ENCODE measurements around the gene TINAGL1. TPM values are rescaled to one million over a fixed set of nuclear protein-coding genes. Genes with fewer than 3 reads are reported as not detected.

Gene TINAGL1
- total RNA-seq, 2 donors from 2014 or later: 116 to 130 TPM

DNA sequence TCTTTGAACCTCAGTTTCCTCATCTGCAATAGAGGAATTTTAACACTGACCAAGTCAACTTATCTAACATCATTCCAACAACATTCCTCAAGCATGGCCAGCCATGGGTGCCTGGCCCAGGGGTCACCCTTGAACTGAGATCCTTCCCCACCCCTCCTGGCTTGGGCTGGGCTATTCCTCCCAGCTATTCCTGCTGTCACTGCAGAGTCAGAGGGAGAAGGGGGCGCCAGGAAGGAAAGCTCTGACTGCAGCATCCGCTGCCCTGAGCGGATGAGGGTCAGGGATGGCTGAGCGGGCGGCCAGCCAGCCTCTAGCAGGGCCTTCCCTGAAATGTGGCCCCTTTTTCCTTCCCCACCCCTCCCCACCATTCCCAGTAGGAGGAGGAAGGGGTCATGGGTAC, 3.1 kb downstream of the TINAGL1 start:
- Histone ChIP-seq H3K27me3 (no peaks in the 10 kb centered on the region), H3K27ac (peak overlapping the region; percentile 5), H3K36me3 (no peaks in the 10 kb centered on the region), H3K4me3 (no peak overlapping the region), H3K9me3 (no peaks in the 10 kb centered on the region), H3K9ac (ENCODE audit: low read depth in 2 of 2, low read length in 2 of 2) (peak overlapping the region; percentile 27 to 68), H3K4me1 (peaks cover 9% of the 10 kb centered on the region)
- no peak for TF ChIP-seq CTCF (IDR thresholded peaks at IDR 0.05)
- intact Hi-C loops (cut with DNase I): no loop called here
- DNase-seq: no peak

DNA sequence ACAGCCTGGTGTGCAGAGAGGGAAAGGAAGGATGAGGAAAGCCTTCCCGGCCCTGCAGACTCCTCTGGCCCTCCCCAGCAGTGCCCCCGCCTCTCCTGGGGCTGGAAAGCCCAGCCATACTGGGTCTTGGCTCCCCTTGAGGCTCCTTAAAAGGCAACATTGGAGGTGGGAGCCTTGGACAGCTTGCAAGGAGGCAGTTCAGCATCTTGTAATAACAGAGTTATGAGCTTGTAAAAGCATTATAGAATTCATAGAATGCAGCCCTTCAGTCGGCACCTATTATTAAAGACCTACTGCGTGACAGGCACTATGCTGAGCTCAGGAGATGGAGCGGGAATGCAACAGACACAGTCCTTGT, 4.2 kb downstream of the TINAGL1 start:
- Histone ChIP-seq H3K27ac (peak overlapping the region; percentile 37), H3K4me1 (peaks cover 9% of the 10 kb centered on the region), H3K4me3 (no peak overlapping the region), H3K36me3 (peaks cover 2% of the 10 kb centered on the region), H3K9me3 (no peaks in the 10 kb centered on the region), H3K9ac (ENCODE audit: low read depth in 2 of 2, low read length in 2 of 2) (peak overlapping the region in 1 of 2 donors; percentile 68), H3K27me3 (no peaks in the 10 kb centered on the region)
- intact Hi-C loops (cut with DNase I): no loop called here
- no peak for DNase-seq
- TF ChIP-seq CTCF (IDR thresholded peaks at IDR 0.05): no peak

DNA sequence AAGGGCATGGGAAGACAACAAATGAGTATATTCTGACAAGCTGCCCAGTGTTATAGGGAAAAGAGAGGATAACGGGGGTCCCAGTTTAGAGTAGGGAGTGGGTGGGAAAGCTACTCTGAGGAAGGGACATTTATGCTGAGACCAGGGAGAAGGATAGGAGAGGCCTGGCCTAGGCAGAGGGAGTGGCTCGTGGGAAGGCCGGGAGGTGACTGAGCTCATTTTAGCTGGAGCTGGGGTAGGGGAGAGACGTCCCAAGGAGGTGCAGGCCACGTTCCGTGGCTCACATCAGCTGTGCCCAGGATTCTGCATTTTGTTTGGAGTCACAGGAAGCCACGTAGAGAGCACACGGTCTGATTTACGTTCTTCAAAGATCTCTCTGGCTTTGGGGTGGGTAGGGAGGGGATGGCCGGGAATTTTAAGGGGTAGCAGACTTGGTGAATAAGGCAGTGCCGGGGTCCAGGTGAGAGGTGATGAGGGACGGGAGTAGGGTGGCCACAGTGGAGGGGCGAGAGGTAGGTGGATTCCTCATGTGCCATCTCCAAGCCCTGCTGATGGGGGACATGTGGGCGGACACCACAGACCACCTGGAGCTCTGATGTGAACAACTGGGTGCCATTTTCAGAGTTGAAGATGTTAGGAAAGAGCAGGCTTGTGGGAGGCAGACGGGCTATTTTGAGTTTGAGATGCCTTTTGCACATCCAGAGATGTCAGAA, 4.7 kb downstream of the TINAGL1 start:
- Histone ChIP-seq H3K4me3 (no peak overlapping the region), H3K27ac (peak overlapping the region; percentile 37), H3K36me3 (peaks cover 4% of the 10 kb centered on the region), H3K4me1 (peaks cover 9% of the 10 kb centered on the region), H3K27me3 (no peaks in the 10 kb centered on the region), H3K9ac (ENCODE audit: low read depth in 2 of 2, low read length in 2 of 2) (peak overlapping the region in 1 of 2 donors; percentile 68), H3K9me3 (no peaks in the 10 kb centered on the region)
- intact Hi-C loops (cut with DNase I): no loop called here
- no peak for DNase-seq
- TF ChIP-seq CTCF (IDR thresholded peaks at IDR 0.05): no peak

DNA sequence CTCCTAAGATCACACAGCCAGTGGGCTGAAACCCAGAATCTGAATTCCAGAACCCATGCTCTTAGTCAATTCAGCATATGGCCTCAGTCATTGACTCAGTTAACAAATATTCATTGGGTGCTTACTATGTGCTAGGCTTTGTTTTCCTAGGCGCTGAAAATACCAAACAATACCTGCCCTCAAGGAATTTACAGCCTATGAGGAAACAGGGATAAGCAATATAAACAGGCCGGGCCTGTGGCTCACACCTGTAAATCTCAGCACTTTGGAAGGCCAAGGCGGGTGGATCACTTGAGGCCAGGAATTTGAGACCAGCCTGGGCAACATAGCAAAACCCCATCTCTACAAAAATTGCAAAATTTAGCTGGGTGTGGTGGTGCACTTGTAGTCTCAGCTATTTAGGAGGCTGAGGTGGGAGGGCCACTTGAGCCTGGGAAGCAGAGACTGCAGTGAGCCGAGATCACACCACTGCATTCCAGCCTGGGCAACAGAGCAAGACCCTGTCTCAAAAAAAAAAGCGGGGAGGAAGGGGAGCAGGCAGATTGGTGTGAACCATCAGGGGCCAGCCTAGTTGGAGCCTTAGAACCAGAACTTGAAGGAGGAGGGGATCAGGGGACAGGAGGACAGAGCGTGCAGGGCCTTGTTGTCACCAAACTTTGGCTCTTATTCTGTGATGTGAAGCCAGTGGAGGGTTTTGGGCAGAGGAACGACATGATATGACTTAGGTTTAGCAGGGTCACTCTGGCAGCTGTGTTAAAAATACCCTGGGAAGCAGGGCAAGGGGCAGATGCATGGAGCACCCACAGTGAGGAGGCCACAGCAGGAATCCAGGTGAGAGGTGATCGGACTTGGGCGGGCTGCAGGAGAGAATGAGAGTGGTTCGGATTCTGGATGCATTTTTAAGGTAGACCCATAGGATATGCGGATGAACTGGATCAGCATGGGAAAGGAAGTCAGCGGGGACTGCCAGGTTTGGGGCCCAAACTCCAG, 5.8 kb downstream of the TINAGL1 start:
- intact Hi-C loops (cut with DNase I): no loop called here
- TF ChIP-seq CTCF (IDR thresholded peaks at IDR 0.05): no peak
- Histone ChIP-seq H3K9ac (ENCODE audit: low read depth in 2 of 2, low read length in 2 of 2) (peak overlapping the region in 1 of 2 donors; percentile 31), H3K9me3 (no peaks in the 10 kb centered on the region), H3K36me3 (peaks cover 4% of the 10 kb centered on the region), H3K27me3 (no peaks in the 10 kb centered on the region), H3K27ac (peak overlapping the region; percentile 31), H3K4me3 (no peak overlapping the region), H3K4me1 (peaks cover 9% of the 10 kb centered on the region)
- DNase-seq: no peak

DNA sequence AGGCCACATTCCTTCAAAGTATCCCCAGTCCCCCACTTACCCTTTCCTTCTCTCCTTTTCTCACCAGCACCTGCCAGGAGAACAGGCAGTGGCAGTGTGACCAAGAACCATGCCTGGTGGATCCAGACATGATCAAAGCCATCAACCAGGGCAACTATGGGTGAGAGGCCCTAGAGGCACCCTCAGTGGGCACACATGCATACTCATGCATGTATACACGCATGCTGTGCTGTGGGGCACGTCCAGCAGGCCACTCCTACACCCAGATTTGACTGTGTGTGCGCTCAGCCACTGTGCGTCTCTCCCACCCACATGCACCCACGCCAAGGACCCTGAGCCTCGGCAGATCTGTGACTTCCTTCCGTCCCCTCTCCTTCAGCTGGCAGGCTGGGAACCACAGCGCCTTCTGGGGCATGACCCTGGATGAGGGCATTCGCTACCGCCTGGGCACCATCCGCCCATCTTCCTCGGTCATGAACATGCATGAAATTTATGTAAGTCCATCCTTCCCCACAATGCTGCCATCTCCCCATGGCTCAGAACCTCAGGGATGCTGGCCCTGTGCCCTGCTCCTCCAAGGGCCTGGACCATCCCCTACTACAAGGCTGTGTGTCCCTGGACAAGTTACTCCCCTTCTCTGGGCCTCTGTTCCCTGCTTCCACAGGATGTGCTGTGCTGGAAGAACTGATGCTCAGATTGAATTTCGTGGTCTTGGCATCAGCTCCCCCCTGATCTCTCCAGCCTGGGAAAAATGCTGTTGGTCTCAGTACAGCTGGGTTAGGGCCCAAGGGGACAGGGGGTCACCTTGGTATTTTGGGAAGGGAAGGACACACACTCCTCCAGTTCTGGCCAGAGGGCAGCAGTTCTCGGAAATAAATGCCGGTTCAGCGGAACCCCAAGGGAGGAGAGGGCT, 7.0 kb downstream of the TINAGL1 start:
- Histone ChIP-seq H3K27me3 (no peaks in the 10 kb centered on the region), H3K9me3 (no peaks in the 10 kb centered on the region), H3K27ac (peak overlapping the region; percentile 24), H3K9ac (ENCODE audit: low read depth in 2 of 2, low read length in 2 of 2) (peak overlapping the region in 1 of 2 donors; percentile 53), H3K4me1 (peaks cover 18% of the 10 kb centered on the region), H3K36me3 (peaks cover 4% of the 10 kb centered on the region), H3K4me3 (no peak overlapping the region)
- DNase-seq: no peak
- intact Hi-C loops (cut with DNase I): no loop called here
- TF ChIP-seq CTCF (IDR thresholded peaks at IDR 0.05): no peak

Data from colonic mucosa (tissue), 4 donors.